ENCODE measurements around the gene NOXA1. TPM values are rescaled to one million over a fixed set of nuclear protein-coding genes. Genes with fewer than 3 reads are reported as not detected.

The NOXA1 gene
- total RNA-seq, 1 donor from 2014 or later, result 6.9 TPM

DNA sequence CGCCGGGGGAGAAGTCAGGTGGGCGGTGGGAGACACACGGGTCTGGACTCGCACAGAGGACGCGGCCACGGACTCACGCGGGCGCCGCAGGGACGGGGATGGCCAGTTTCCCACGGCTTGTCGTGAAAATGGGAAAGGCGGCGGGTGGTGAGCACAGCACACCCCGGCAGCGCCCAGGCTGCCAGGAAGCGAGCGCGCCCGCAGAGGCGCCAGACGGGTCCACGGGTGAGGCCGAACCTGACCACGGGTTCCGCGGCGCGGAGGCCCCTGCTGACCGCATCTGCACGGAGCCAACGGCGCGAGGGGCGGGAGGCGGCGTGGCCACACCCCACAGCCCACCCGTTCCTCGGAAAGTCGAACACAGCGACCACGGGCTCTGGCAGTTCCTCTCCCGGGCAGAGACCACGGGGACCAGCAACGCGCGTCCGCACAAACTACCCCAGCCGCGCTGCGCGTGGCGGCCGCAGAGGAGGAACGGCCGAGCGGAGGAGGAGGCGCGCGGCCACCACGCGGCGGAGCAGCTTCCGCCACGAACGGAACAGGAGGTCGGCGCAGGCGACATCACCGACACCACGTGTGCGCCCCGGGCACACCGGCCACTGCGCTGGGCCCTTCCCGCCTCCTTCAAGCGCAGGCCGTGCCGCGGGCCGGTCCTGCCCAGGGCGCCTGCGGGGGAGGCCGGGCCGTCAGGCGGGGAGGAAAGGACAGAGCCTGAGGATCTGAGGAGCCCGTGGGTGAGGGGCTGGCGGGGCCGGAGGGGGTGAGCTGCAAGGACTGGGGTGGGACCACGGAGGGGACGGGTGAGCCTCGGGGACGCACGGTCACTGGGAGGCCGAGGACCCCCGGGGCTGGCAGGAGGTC, 5.8 kb upstream of the NOXA1 start:
- H3K27ac ChIP-seq, result peak overlapping the region; percentile 56
- peak overlapping the region; percentile 52 for H3K4me3 ChIP-seq
- intact Hi-C loops (cut with DNase I), result no loop called here
- peaks cover 18% of the 10 kb centered on the region for H3K4me1 ChIP-seq
- DNase-seq (peak; percentile 51), ATAC-seq (peak in 1 of 2 donors; percentile 61)
- no peaks in the 10 kb centered on the region for H3K9me3 ChIP-seq
- H3K27me3 ChIP-seq (ENCODE audit: low read depth), result no peaks in the 10 kb centered on the region
- TF ChIP-seq, protein P1, sequence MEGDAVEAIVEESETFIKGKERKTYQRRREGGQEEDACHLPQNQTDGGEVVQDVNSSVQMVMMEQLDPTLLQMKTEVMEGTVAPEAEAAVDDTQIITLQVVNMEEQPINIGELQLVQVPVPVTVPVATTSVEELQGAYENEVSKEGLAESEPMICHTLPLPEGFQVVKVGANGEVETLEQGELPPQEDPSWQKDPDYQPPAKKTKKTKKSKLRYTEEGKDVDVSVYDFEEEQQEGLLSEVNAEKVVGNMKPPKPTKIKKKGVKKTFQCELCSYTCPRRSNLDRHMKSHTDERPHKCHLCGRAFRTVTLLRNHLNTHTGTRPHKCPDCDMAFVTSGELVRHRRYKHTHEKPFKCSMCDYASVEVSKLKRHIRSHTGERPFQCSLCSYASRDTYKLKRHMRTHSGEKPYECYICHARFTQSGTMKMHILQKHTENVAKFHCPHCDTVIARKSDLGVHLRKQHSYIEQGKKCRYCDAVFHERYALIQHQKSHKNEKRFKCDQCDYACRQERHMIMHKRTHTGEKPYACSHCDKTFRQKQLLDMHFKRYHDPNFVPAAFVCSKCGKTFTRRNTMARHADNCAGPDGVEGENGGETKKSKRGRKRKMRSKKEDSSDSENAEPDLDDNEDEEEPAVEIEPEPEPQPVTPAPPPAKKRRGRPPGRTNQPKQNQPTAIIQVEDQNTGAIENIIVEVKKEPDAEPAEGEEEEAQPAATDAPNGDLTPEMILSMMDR (IDR thresholded peaks at IDR 0.05), result no peak
- no peaks in the 10 kb centered on the region for H3K36me3 ChIP-seq

DNA sequence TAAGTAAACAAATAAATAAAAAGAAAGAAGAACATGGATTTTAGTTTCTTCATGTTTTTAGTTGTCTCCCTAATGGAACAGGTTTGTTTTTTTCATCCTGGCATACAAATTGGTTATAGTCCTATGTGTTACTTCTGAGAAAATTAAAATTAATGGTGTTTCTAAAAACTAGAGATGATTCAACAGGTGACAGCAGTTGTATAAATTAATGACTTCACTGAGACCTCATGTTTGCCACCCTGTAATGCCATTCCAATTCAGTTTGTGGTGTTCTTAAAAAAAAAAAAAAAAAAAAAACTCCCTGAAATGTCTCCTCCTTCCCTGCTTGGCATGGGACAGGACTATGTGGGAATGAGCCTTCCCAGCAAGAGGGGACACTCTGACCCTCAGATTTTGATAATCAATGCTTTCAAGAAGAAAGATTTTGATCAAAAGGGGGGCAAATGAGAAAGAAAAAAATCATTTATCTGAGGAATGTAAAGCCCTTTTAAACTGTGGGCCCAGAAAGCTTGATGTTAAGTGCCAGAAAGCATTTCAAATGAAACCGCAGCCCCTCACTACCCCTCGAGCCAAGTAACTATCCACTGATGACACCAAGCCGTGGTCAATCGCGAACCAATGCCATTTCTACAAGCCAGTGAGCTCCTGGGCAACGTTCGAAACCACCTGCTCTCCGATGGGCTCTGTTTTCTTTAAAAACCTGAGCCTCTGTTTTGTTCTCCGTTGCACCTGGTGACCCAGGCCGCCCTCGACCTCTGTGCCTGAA, 1.2 kb upstream of the NOXA1 start:
- peak overlapping the region; percentile 76 for H3K27ac ChIP-seq
- no peaks in the 10 kb centered on the region for H3K36me3 ChIP-seq

DNA sequence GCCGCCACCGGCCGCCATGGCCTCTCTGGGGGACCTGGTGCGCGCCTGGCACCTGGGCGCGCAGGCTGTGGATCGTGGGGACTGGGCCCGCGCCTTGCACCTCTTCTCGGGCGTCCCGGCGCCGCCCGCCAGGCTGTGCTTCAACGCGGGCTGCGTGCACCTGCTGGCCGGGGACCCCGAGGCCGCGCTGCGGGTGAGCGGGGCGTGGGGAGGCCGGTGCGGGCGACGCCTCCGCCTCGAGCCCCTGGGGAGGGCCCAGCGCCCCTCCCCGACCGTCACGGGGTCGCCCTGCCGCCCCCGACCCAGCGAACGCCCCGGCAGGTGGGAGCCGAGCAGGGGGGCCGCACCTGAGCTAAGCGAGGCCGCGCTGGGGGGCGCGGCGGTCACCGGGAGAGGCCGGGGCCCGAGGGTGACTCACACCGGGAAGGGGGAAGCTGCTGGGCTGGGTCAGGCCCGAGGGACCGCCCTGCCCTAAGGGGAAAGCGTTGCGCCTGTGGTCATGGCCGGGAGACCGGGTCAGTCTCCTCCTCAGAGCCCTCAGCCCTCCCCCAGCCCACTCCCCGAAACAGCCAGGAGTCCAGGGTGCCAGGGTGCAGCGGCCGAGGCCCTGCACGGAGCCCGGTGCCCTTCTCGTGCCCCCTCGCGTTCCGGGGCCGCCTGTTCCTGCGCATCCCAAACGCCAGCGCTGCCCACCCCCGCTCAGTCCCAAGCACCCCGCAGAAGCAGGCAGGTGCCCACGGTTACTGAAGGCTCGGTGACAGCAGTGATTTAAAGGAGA, 510 bp downstream of the NOXA1 start:
- intact Hi-C loops (cut with DNase I), result no loop called here
- TF ChIP-seq, protein P1 (IDR thresholded peaks at IDR 0.05), result peak; percentile 45
- ATAC-seq (peak; percentile 61 to 78), DNase-seq (peak; percentile 75)
- H3K9me3 ChIP-seq, result no peaks in the 10 kb centered on the region
- no peaks in the 10 kb centered on the region for H3K27me3 ChIP-seq (ENCODE audit: low read depth)
- peak overlapping the region; percentile 77 for H3K27ac ChIP-seq
- peak overlapping the region; percentile 96 for H3K4me3 ChIP-seq
- H3K4me1 ChIP-seq, result peaks cover 22% of the 10 kb centered on the region
- H3K36me3 ChIP-seq, result no peaks in the 10 kb centered on the region

More for the DNA sequence above, 1.2 kb upstream of the NOXA1 start:
- no peak for ATAC-seq
- Histone ChIP-seq H3K27me3 (ENCODE audit: low read depth) (no peaks in the 10 kb centered on the region), H3K4me3 (peak overlapping the region; percentile 96), H3K4me1 (peaks cover 28% of the 10 kb centered on the region), H3K9me3 (no peaks in the 10 kb centered on the region)
- TF ChIP-seq, protein P1 (IDR thresholded peaks at IDR 0.05), result no peak
- intact Hi-C loops (cut with DNase I), result no loop called here
- DNase-seq, result peak; percentile 34

DNA sequence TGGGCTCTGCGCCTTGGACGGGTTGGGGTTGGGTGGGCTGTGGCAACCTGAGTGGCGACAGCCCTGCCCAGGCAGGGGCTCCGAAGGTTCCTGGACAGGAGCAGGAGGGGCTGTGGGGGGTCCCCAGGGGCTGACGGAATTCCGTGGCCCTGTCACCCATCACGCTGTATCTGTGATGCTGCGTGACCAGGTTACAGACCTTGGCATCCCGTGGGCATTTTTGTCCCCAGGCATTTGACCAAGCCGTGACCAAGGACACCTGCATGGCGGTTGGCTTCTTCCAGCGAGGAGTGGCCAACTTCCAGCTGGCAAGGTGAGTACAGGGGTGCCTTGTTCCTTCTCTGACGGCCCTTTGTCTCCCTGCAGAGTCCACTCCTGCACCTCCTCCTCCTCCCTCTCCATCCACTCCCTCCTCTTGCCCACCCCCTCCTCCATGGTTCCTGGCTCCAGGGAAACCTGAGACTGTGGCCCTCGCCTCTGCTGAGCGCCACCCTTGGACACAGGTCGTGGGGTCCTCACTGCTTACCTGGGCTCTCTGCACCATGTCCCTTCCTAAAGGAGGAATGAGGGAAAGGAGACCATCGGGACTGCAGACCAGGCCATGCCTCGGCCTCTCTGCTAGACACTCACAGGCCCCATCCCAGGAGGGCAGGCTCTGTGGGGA, 3.0 kb downstream of the NOXA1 start:
- peaks cover 22% of the 10 kb centered on the region for H3K4me1 ChIP-seq
- DNase-seq (peak; percentile 39), ATAC-seq (no peak)
- TF ChIP-seq, protein P1 (IDR thresholded peaks at IDR 0.05), result no peak
- intact Hi-C loops (cut with DNase I), result no loop called here
- no peak overlapping the region for H3K4me3 ChIP-seq
- no peak overlapping the region for H3K27ac ChIP-seq
- H3K36me3 ChIP-seq, result no peaks in the 10 kb centered on the region
- H3K27me3 ChIP-seq (ENCODE audit: low read depth), result no peaks in the 10 kb centered on the region
- H3K9me3 ChIP-seq, result no peaks in the 10 kb centered on the region
